SK-N-MC (cell line): Measurements from ENCODE around the gene NDUFA12.

ENCODE experiments used
- EZH2 ChIP-seq: fragments of 200-600 bp; sonication (generic); IDR thresholded peaks from one replicate; pipeline ENCODE4 v1.6.1; 2017; ENCODE audit warnings: antibody characterized with exemption
- FOXP2 ChIP-seq: optimal IDR thresholded peaks from 2 replicates; pipeline ENCODE3; 2011; ENCODE audit warnings: mild to moderate bottlenecking, moderate library complexity; ENCODE audit not compliant: insufficient read depth; ENCODE audit errors: extremely low read length, control extremely low read depth
- POLR2AphosphoS5 ChIP-seq: IDR thresholded peaks from 2 replicates; pipeline ENCODE4 v1.6.1; 2012; ENCODE audit warnings: mild to moderate bottlenecking, low read depth, low read length, borderline replicate concordance

DNA sequence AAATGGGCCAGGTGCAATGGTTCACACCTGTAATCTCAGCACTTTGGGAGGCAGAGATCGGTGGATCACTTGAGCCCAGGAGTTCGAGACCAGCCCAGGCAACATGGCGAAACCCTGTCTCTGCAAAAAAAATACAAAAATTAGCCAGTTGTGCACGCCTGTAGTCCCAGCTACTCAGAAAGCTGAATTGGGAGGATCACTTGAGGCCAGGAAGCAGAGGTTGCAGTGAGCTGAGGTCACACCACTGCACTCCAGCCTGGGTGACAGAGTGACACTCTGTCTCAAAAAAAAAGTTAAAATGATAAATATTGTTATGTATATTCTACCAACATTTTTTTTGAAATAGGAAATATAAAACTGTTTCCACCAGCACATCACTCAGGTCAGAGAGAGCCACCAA lies 64.9 kb downstream of the NDUFA12 start:
- TF ChIP-seq EZH2 (no peak), POLR2AphosphoS5 (no peak), FOXP2 (no peak)
